Measurements from ENCODE around the gene OTX2.

Gene OTX2

GRCh38 chr14:56794557-56795283, 15.6 kb downstream of the OTX2 start:
- DNase-seq = no peak

GRCh38 chr14:56794088-56794556, 16.2 kb downstream of the OTX2 start:
- no peak for DNase-seq

GRCh38 chr14:56789955-56790354, 20.3 kb downstream of the OTX2 start:
- DNase-seq = no peak

GRCh38 chr14:56787530-56787929, 22.7 kb downstream of the OTX2 start:
- DNase-seq = no peak

- no peak for DNase-seq
These were observed 27.6 kb downstream of the OTX2 start for GRCh38 chr14:56782711-56783110.

GRCh38 chr14:56774503-56774902, 35.8 kb downstream of the OTX2 start:
- DNase-seq = no peak

GRCh38 chr14:56770512-56770911, 39.8 kb downstream of the OTX2 start:
- no peak for DNase-seq

- no peak for DNase-seq
These were observed 49.9 kb downstream of the OTX2 start for GRCh38 chr14:56760164-56760914.

- no peak for DNase-seq
These were observed 50.6 kb downstream of the OTX2 start for GRCh38 chr14:56759633-56760032.

GRCh38 chr14:56759094-56759493, 51.2 kb downstream of the OTX2 start:
- no peak for DNase-seq

- DNase-seq = no peak
These were observed 55.4 kb downstream of the OTX2 start for GRCh38 chr14:56754921-56755320.

- no peak for DNase-seq
These were observed 56.9 kb downstream of the OTX2 start for GRCh38 chr14:56753396-56753795.

GRCh38 chr14:56752428-56752827, 57.9 kb downstream of the OTX2 start:
- DNase-seq = no peak

- no peak for DNase-seq
These were observed 58.8 kb downstream of the OTX2 start for GRCh38 chr14:56751471-56751870.

All from stimulated activated CD4-positive, alpha-beta T cell treated with anti-CD3 and anti-CD28 coated beads, Interleukin-4, amount 100 ng/mL, for 24 hours (primary cell).